SK-N-SH (cell line): Measurements from ENCODE around the gene B3GNT7. TPM values are rescaled to one million over a fixed set of nuclear protein-coding genes. Genes with fewer than 3 reads are reported as not detected.

Source experiments
- CTCF ChIA-PET: fragments of 300-600, 350-600 bp; formaldehyde crosslinking; extraction: SDS; loops from one replicate; lab custom pipeline; 2021; lab: Yijun Ruan, JAX
- POLR2A ChIA-PET: fragments of 350-600 bp; sonication (Branson Sonifier 250); formaldehyde crosslinking; extraction: SDS; loops from one replicate; lab custom pipeline; 2020; ENCODE audit warnings: antibody characterized with exemption, inconsistent platforms; lab: Yijun Ruan, JAX
- DNase-seq: peaks from one replicate; pipeline ENCODE4 v3.0.0; 2012
- H2AFZ ChIP-seq: fragments of 200-600 bp; sonication (generic); 2 replicates; pipeline ENCODE4 v1.8.1; 2016; ENCODE audit warnings: antibody characterized with exemption, mild to moderate bottlenecking, low read depth
- H3F3A ChIP-seq: fragments of 200-600 bp; sonication (generic); replicated peaks from 2 replicates; pipeline ENCODE3; 2016; ENCODE audit warnings: antibody characterized with exemption, mild to moderate bottlenecking; ENCODE audit not compliant: insufficient read depth
- H3K27ac ChIP-seq, 2 experiments: fragments of 200-500 bp in 1 of 2; fragments of 200-600 bp in 1 of 2; sonication (Bioruptor generic) in 1 of 2; sonication (generic), shearing (Covaris generic) in 1 of 2; 2 replicates each; pipeline versions ENCODE4 v1.5.1 to v1.6.1; 2014 to 2016; ENCODE audit warnings: low read depth in 2 of 2, inconsistent platforms in 1 of 2, low read length in 1 of 2, mild to moderate bottlenecking in 1 of 2, mixed read lengths in 1 of 2
- H3K27me3 ChIP-seq: fragments of 200-600 bp; sonication (generic), shearing (Covaris generic); 2 replicates; pipeline ENCODE4 v1.6.1; 2016; ENCODE audit warnings: mixed run types; ENCODE audit not compliant: insufficient read depth
- H3K36me3 ChIP-seq, 2 experiments: fragments of 200-500 bp in 1 of 2; fragments of 200-600 bp in 1 of 2; sonication (Bioruptor generic) in 1 of 2; sonication (generic) in 1 of 2; replicated peaks in 1 of 2; 2 replicates each; pipeline versions ENCODE3 to v1.5.1; 2014 to 2016; ENCODE audit warnings: low read length in 1 of 2, mild to moderate bottlenecking in 1 of 2; ENCODE audit not compliant: insufficient read depth in 2 of 2, control insufficient read depth in 1 of 2
- H3K4me1 ChIP-seq, 2 experiments: fragments of 200-500 bp in 1 of 2; fragments of 200-600 bp in 1 of 2; sonication (Bioruptor generic) in 1 of 2; sonication (generic), shearing (Covaris generic) in 1 of 2; 2 replicates each; pipeline versions ENCODE4 v1.5.1 to v1.6.1; 2014 to 2016; ENCODE audit warnings: low read depth in 1 of 2, low read length in 1 of 2, mixed run types in 1 of 2; ENCODE audit not compliant: insufficient read depth in 2 of 2, control insufficient read depth in 1 of 2
- H3K4me2 ChIP-seq: fragments of 200-600 bp; sonication (generic), shearing (Covaris generic); 2 replicates; pipeline ENCODE4 v1.6.1; 2017; ENCODE audit warnings: mixed run types
- H3K4me3 ChIP-seq, 2 experiments: fragments of 200-500 bp in 1 of 2; fragments of 200-600 bp in 1 of 2; sonication (Bioruptor generic) in 1 of 2; sonication (generic), shearing (Covaris generic) in 1 of 2; 2 replicates each; pipeline versions ENCODE4 v1.5.1 to v1.8.1; 2014 to 2016; ENCODE audit warnings: low read depth in 2 of 2, inconsistent platforms in 1 of 2, low read length in 1 of 2, mild to moderate bottlenecking in 1 of 2, mixed read lengths in 1 of 2, moderate library complexity in 1 of 2
- H3K79me2 ChIP-seq: fragments of 200-600 bp; sonication (generic); 2 replicates; pipeline ENCODE4 v1.8.1; 2017; ENCODE audit warnings: mild to moderate bottlenecking; ENCODE audit not compliant: insufficient read depth
- H3K9ac ChIP-seq: fragments of 200-600 bp; sonication (generic); 2 replicates; pipeline ENCODE4 v1.6.1; 2017; ENCODE audit warnings: mixed run types
- H3K9me2 ChIP-seq: fragments of 200-600 bp; sonication (generic); 2 replicates; pipeline ENCODE4 v1.6.1; 2017; ENCODE audit warnings: mixed run types
- H3K9me3 ChIP-seq: fragments of 200-600 bp; sonication (generic); 2 replicates; pipeline ENCODE4 v1.6.1; 2017; ENCODE audit warnings: mixed run types, mild to moderate bottlenecking, moderate library complexity
- H4K20me1 ChIP-seq: fragments of 200-600 bp; sonication (generic); 2 replicates; pipeline ENCODE4 v1.6.1; 2017; ENCODE audit warnings: mild to moderate bottlenecking, mixed run types; ENCODE audit not compliant: insufficient read depth
- CHD2 ChIP-seq: fragments of 150-350 bp; IDR thresholded peaks from 2 replicates; pipeline ENCODE4 v1.6.1; 2018; ENCODE audit warnings: low read length; ENCODE audit not compliant: partially characterized antibody
- EP300 ChIP-seq, 2 experiments: IDR thresholded peaks; 2 replicates each; pipeline versions ENCODE4 v1.4.0 to v1.6.1; 2012; ENCODE audit warnings: borderline replicate concordance in 1 of 2, low read depth in 1 of 2, low read length in 1 of 2
- FOSL2 ChIP-seq: IDR thresholded peaks from 2 replicates; pipeline ENCODE4 v1.4.0; 2012; ENCODE audit warnings: low read depth, mild to moderate bottlenecking, moderate library complexity, borderline replicate concordance
- FOXJ3 ChIP-seq: sonication (generic); formaldehyde crosslinking; IDR thresholded peaks from 2 replicates; pipeline ENCODE4 v1.5.1; 2020; ENCODE audit warnings: mild to moderate bottlenecking, missing genetic modification reagents
- FOXM1 ChIP-seq: IDR thresholded peaks from 2 replicates; pipeline ENCODE4 v1.4.0; 2012; ENCODE audit warnings: low read depth, mild to moderate bottlenecking
- GATA2 ChIP-seq: sonication (generic); formaldehyde crosslinking; IDR thresholded peaks from 2 replicates; pipeline ENCODE4 v1.5.0; 2020; ENCODE audit warnings: mild to moderate bottlenecking, missing genetic modification reagents
- IRF3 ChIP-seq: fragments of 150-350 bp; IDR thresholded peaks from 2 replicates; pipeline ENCODE4 v1.6.1; 2016; ENCODE audit warnings: mild to moderate bottlenecking, low read depth, low read length
- MAX ChIP-seq: IDR thresholded peaks from 2 replicates; pipeline ENCODE4 v1.4.0; 2012; ENCODE audit warnings: low read depth
- MXI1 ChIP-seq: IDR thresholded peaks from 2 replicates; pipeline ENCODE4 v1.6.1; 2012; ENCODE audit warnings: mild to moderate bottlenecking, low read depth, low read length, improper control_type of control experiment
- NFIC ChIP-seq: IDR thresholded peaks from 2 replicates; pipeline ENCODE4 v1.4.0; 2012; ENCODE audit warnings: borderline replicate concordance
- RCOR1 ChIP-seq: fragments of 150-350 bp; IDR thresholded peaks from 2 replicates; pipeline ENCODE4 v1.6.1; 2017; ENCODE audit warnings: antibody characterized with exemption, low read length
- RFX5 ChIP-seq: IDR thresholded peaks from 2 replicates; pipeline ENCODE4 v1.6.1; 2012; ENCODE audit warnings: mild to moderate bottlenecking, improper control_type of control experiment, low read length
- RXRA ChIP-seq: IDR thresholded peaks from 2 replicates; pipeline ENCODE4 v1.4.0; 2012; ENCODE audit warnings: low read depth, mild to moderate bottlenecking, borderline replicate concordance
- SIN3A ChIP-seq: IDR thresholded peaks from 2 replicates; pipeline ENCODE4 v1.6.1; 2012; ENCODE audit warnings: low read depth, mild to moderate bottlenecking, low read length, moderate library complexity, borderline replicate concordance
- TCF12 ChIP-seq: IDR thresholded peaks from 2 replicates; pipeline ENCODE4 v1.4.0; 2012
- TEAD4 ChIP-seq: IDR thresholded peaks from 2 replicates; pipeline ENCODE4 v1.4.0; 2012; ENCODE audit warnings: mild to moderate bottlenecking, borderline replicate concordance; ENCODE audit not compliant: insufficient read depth
- USF1 ChIP-seq: IDR thresholded peaks from 2 replicates; pipeline ENCODE4 v1.4.0; 2012; ENCODE audit warnings: low read depth, borderline replicate concordance
- USF2 ChIP-seq: fragments of 150-350 bp; IDR thresholded peaks from 2 replicates; pipeline ENCODE4 v1.6.1; 2017; ENCODE audit warnings: antibody characterized with exemption, low read length, low read depth, borderline replicate concordance
- WGBS: methylation state at CpG from one replicate; pipeline ENCODE4 v1.1.6; 2017; ENCODE audit warnings: low lambda C conversion rate; 5-methylcytosine and 5-hydroxymethylcytosine counted together
- polyA plus RNA-seq, 3 experiments: library from polyadenylated mRNA; depleted of rRNA; stranded (reverse); fragments of >200 nt; gene quantifications; 2 replicates each; pipeline ENCODE4 v1.2.3, GENCODE V29; 2012

The B3GNT7 gene
- polyA plus RNA-seq, 1 of the 3 experiments (the other 2 are of a cell fraction): 0.12 TPM

- peak overlapping the region in 1 of 2 experiments; percentile 86; a peak in 2 of 4 replicates for H3K27ac ChIP-seq
- TF ChIP-seq RCOR1 (no peak), RFX5 (no peak), USF1 (no peak), SIN3A (no peak), MAX (no peak), RXRA (no peak), IRF3 (no peak), USF2 (no peak), FOXJ3 (CRISPR knock-in tag) (no peak), TEAD4 (no peak)
- TF ChIP-seq, all 33 proteins: peak for 0
- no peaks in the 10 kb centered on the region for H3K79me2 ChIP-seq
- 93% methylated on average over 5 of the region's 7 CpGs for WGBS
- no peak overlapping the region for H3K4me3 ChIP-seq
- H3K9me3 ChIP-seq: no peaks in the 10 kb centered on the region
- peaks cover 0 to 51% of the 10 kb centered on the region in 2 experiments; a peak in 2 of 4 replicates for H3K4me1 ChIP-seq
- no peaks in the 10 kb centered on the region for H3K36me3 ChIP-seq
- H3K9me2 ChIP-seq: no peaks in the 10 kb centered on the region
- no peak overlapping the region for H2AFZ ChIP-seq
- ChIA-PET CTCF (interaction anchor here (0.9 to 2.1 kb wide), 5 partner anchors 10 to 130 kb away, joined by 3 to 7 read pairs (median 4); no protein-coding TSS in a partner anchor), POLR2A (interaction anchor here (1.5 kb wide), 1 partner anchor 8 kb away, joined by 7 read pairs; no protein-coding TSS in a partner anchor)
- H3K27me3 ChIP-seq: no peaks in the 10 kb centered on the region
- H3F3A ChIP-seq: no peaks in the 10 kb centered on the region
- H3K9ac ChIP-seq: no peak overlapping the region
- H3K4me2 ChIP-seq: no peak overlapping the region
- no peaks in the 10 kb centered on the region for H4K20me1 ChIP-seq
- no peak for DNase-seq
These were observed 38.5 kb upstream of the B3GNT7 start for GRCh38 chr2:231357048-231357447.

GRCh38 chr2:231357931-231358330, 37.6 kb upstream of the B3GNT7 start:
- Histone ChIP-seq H3K9me3 (no peaks in the 10 kb centered on the region), H3K27me3 (no peaks in the 10 kb centered on the region), H3K4me3 (no peak overlapping the region), H3K36me3 (no peaks in the 10 kb centered on the region), H2AFZ (no peak overlapping the region), H3F3A (no peaks in the 10 kb centered on the region), H3K4me2 (no peak overlapping the region), H4K20me1 (no peaks in the 10 kb centered on the region), H3K9ac (no peak overlapping the region), H3K79me2 (no peaks in the 10 kb centered on the region), H3K9me2 (no peaks in the 10 kb centered on the region), H3K27ac (peak overlapping the region in 1 of 2 experiments; percentile 41; a peak in 2 of 4 replicates), H3K4me1 (peaks cover 0 to 55% of the 10 kb centered on the region in 2 experiments; a peak in 2 of 4 replicates)
- CTCF ChIA-PET: interaction anchor here (1.5 to 2.0 kb wide), 2 partner anchors 48 to 61 kb away, joined by 4 to 8 read pairs; no protein-coding TSS in a partner anchor
- 90% methylated on average over 4 of the region's 4 CpGs for WGBS
- POLR2A ChIA-PET: no interaction called here
- peak; percentile 74 for DNase-seq
- peak; percentile 59 for TF ChIP-seq GATA2 (CRISPR knock-in tag)
- TF ChIP-seq RFX5: no peak
- TF ChIP-seq FOSL2: no peak
- no peak for TF ChIP-seq MXI1
- no peak for TF ChIP-seq RXRA
- TF ChIP-seq USF2: no peak
- 0 out of 2 replicates have a peak, but pooled peaks have one; percentile 13 for TF ChIP-seq RCOR1
- no peak for TF ChIP-seq FOXM1
- TF ChIP-seq EP300 (IDR thresholded peaks at IDR 0.05; ENCODE audit: borderline replicate concordance in 1 of 2, low read depth in 1 of 2, low read length in 1 of 2): peak in 1 of 2 experiments; percentile 43; a peak in 1 of 4 replicates
- peak; percentile 52 for TF ChIP-seq CHD2
- TF ChIP-seq IRF3: no peak
- no peak for TF ChIP-seq MAX
- TF ChIP-seq SIN3A: no peak
- no peak for TF ChIP-seq TCF12
- no peak for TF ChIP-seq NFIC
